Keratinocyte (primary cell): ENCODE results near the gene CAPN15. TPM values are rescaled to one million over a fixed set of nuclear protein-coding genes. Genes with fewer than 3 reads are reported as not detected.

Experiments used
- DNase-seq: peaks from one replicate; pipeline ENCODE4 v3.0.0-alpha.2; 2011; ENCODE audit warnings: low read depth, missing footprints, low spot score
- FAIRE-seq: peaks from 2 replicates; lab custom pipeline; 2011; peaks lifted over from hg19 to GRCh38; lab: Jason Lieb, UNC
- H2AFZ ChIP-seq: 2 replicates; pipeline ENCODE4 v1.6.0; 2012; ENCODE audit warnings: low read length, control low read depth, inconsistent platforms; ENCODE audit not compliant: control insufficient read depth
- H3K27ac ChIP-seq: 2 replicates; pipeline ENCODE4 v1.5.1; 2011; ENCODE audit warnings: low read length; ENCODE audit not compliant: control insufficient read depth, insufficient read depth
- H3K27me3 ChIP-seq: 3 replicates; pipeline ENCODE4 v1.6.0; 2011; ENCODE audit warnings: low read length; ENCODE audit not compliant: control insufficient read depth, insufficient read depth; ENCODE audit errors: extremely low read depth
- H3K36me3 ChIP-seq, 2 experiments: 2 replicates in 1 of 2; 3 replicates in 1 of 2; pipeline ENCODE4 v1.5.1; 2011; ENCODE audit warnings: low read length in 2 of 2, mild to moderate bottlenecking in 1 of 2; ENCODE audit not compliant: control insufficient read depth in 2 of 2, insufficient read depth in 2 of 2; ENCODE audit errors: extremely low read depth in 1 of 2
- H3K4me1 ChIP-seq: 3 replicates; pipeline ENCODE4 v1.5.1; 2011; ENCODE audit warnings: low read length; ENCODE audit not compliant: control insufficient read depth, insufficient read depth; ENCODE audit errors: extremely low read depth
- H3K4me2 ChIP-seq: 3 replicates; pipeline ENCODE4 v1.6.0; 2011; ENCODE audit warnings: low read depth, low read length; ENCODE audit not compliant: control insufficient read depth, insufficient read depth; ENCODE audit errors: extremely low read depth
- H3K4me3 ChIP-seq, 3 experiments: fragments of 200-600 bp in 1 of 3; sonication (generic) in 1 of 3; 2 replicates in 2 of 3; 3 replicates in 1 of 3; pipeline ENCODE4 v1.5.1; 2011 to 2016; ENCODE audit warnings: low read length in 3 of 3, mild to moderate bottlenecking in 3 of 3, control low read depth in 2 of 3, inconsistent platforms in 1 of 3, low read depth in 1 of 3, mixed read lengths in 1 of 3, mixed run types in 1 of 3, moderate library complexity in 1 of 3; ENCODE audit not compliant: control insufficient read depth in 2 of 3, insufficient read depth in 2 of 3; ENCODE audit errors: extremely low read depth in 1 of 3
- H3K79me2 ChIP-seq: 2 replicates; pipeline ENCODE4 v1.6.0; 2012; ENCODE audit warnings: low read length; ENCODE audit not compliant: control insufficient read depth, insufficient read depth
- H3K9ac ChIP-seq: 3 replicates; pipeline ENCODE4 v1.6.0; 2011; ENCODE audit warnings: low read length; ENCODE audit not compliant: control insufficient read depth, insufficient read depth; ENCODE audit errors: extremely low read depth
- H3K9me1 ChIP-seq: 3 replicates; pipeline ENCODE4 v1.6.0; 2011; ENCODE audit warnings: low read length; ENCODE audit not compliant: control insufficient read depth, insufficient read depth; ENCODE audit errors: extremely low read depth
- H3K9me3 ChIP-seq: 2 replicates; pipeline ENCODE4 v1.5.1; 2012; ENCODE audit warnings: low read depth, low read length; ENCODE audit not compliant: control insufficient read depth
- H4K20me1 ChIP-seq: 3 replicates; pipeline ENCODE4 v1.6.0; 2011; ENCODE audit warnings: low read length; ENCODE audit not compliant: control insufficient read depth, insufficient read depth; ENCODE audit errors: extremely low read depth
- CTCF ChIP-seq, 3 experiments: IDR thresholded peaks in 1 of 3; conservative IDR thresholded peaks in 1 of 3; optimal IDR thresholded peaks in 1 of 3; 2 replicates in 2 of 3; 3 replicates in 1 of 3; pipeline versions ENCODE3 to v1.5.1; 2011; ENCODE audit warnings: low read length in 3 of 3, mild to moderate bottlenecking in 3 of 3, moderate library complexity in 2 of 3, control low read depth in 1 of 3, inconsistent platforms in 1 of 3; ENCODE audit not compliant: insufficient read depth in 2 of 3; ENCODE audit errors: extremely low read depth in 1 of 3
- EZH2 ChIP-seq: IDR thresholded peaks from one replicate; pipeline ENCODE4 v1.6.1; 2012; ENCODE audit warnings: inconsistent platforms, mild to moderate bottlenecking, low read length, moderate library complexity
- dilution Hi-C: fragments of 300-500 bp; cut with MboI; formaldehyde crosslinking; loops from one replicate; pipeline ENCODE4 v1.7.0; 2020; ENCODE audit warnings: low sequenced_read_pairs; ENCODE audit not compliant: extremely low pct_ligation_motif_present
- polyA plus RNA-seq, 5 experiments: library from polyadenylated mRNA; depleted of rRNA in 3 of 5; stranded (reverse) in 3 of 5; stranded (forward) in 1 of 5; unstranded in 1 of 5; fragments of >200 nt; gene quantifications; 1 replicate in 1 of 5; 2 replicates in 3 of 5; 3 replicates in 1 of 5; pipeline versions ENCODE4 v1.2.1 to v1.2.3, GENCODE V29; 2011 to 2012; ENCODE audit warnings: missing spikeins in 2 of 5, low read depth in 1 of 5, low replicate concordance in 1 of 5

CAPN15 gene
- polyA plus RNA-seq, 1 donor (not counting 4 experiments of a cell fraction or from before 2014, with no cell fraction given), result 7.9 TPM

GRCh38 chr16:500709-501108, 26.8 kb upstream of the CAPN15 start:
- dilution Hi-C loops, result no loop called here
- no peak for FAIRE-seq

GRCh38 chr16:502179-502943, 25.2 kb upstream of the CAPN15 start:
- no peaks in the 10 kb centered on the region for H3K79me2 ChIP-seq
- H3K4me1 ChIP-seq, result no peaks in the 10 kb centered on the region
- no peaks in the 10 kb centered on the region for H3K9me3 ChIP-seq
- TF ChIP-seq EZH2, result no peak
- TF ChIP-seq CTCF (optimal IDR thresholded peaks at IDR 0.05 in 1 of 3, IDR thresholded peaks at IDR 0.05 in 1 of 3, conservative IDR thresholded peaks at IDR 0.05 in 1 of 3; ENCODE audit: extremely low read depth in 1 of 3, insufficient read depth in 2 of 3, low read length in 3 of 3), result no peak
- peaks cover 5 to 13% of the 10 kb centered on the region in 2 experiments for H3K36me3 ChIP-seq
- no peaks in the 10 kb centered on the region for H3K9me1 ChIP-seq
- no peaks in the 10 kb centered on the region for H4K20me1 ChIP-seq
- H3K9ac ChIP-seq, result no peak overlapping the region
- no peak overlapping the region for H3K4me2 ChIP-seq
- no peak overlapping the region for H3K27ac ChIP-seq
- H3K27me3 ChIP-seq, result no peaks in the 10 kb centered on the region
- no peak overlapping the region for H2AFZ ChIP-seq
- dilution Hi-C loops, result no loop called here
- DNase-seq (no peak), FAIRE-seq (no peak)
- H3K4me3 ChIP-seq, result no peak overlapping the region

More at GRCh38 chr16:500709-501108, 26.8 kb upstream of the CAPN15 start:
- Histone ChIP-seq H3K4me3 (no peak overlapping the region), H2AFZ (no peak overlapping the region), H3K9me1 (no peaks in the 10 kb centered on the region), H3K36me3 (peaks cover 5 to 8% of the 10 kb centered on the region in 2 experiments), H3K9me3 (no peaks in the 10 kb centered on the region), H3K9ac (no peak overlapping the region), H3K27me3 (no peaks in the 10 kb centered on the region), H3K4me2 (no peak overlapping the region), H4K20me1 (no peaks in the 10 kb centered on the region), H3K27ac (no peak overlapping the region), H3K79me2 (no peaks in the 10 kb centered on the region), H3K4me1 (no peaks in the 10 kb centered on the region)
- no peak for DNase-seq
- TF ChIP-seq EZH2, result no peak
- no peak for TF ChIP-seq CTCF (optimal IDR thresholded peaks at IDR 0.05 in 1 of 3, IDR thresholded peaks at IDR 0.05 in 1 of 3, conservative IDR thresholded peaks at IDR 0.05 in 1 of 3; ENCODE audit: extremely low read depth in 1 of 3, insufficient read depth in 2 of 3, low read length in 3 of 3)
